PC-3 (cell line): ENCODE measurements around the gene KIAA0586.

ENCODE experiments used
- EZH2phosphoT487 ChIP-seq: fragments of 300-600 bp; sonication (generic); IDR thresholded peaks from 2 replicates; pipeline ENCODE4 v1.6.1; 2018; ENCODE audit warnings: mild to moderate bottlenecking, antibody characterized with exemption, low read length, borderline replicate concordance
- TF ChIP-seq, protein P1 (sequence below): fragments of 300-600 bp; sonication (generic); conservative IDR thresholded peaks from 2 replicates; pipeline ENCODE4 v1.5.1; 2017; ENCODE audit warnings: antibody characterized with exemption, low read depth, mild to moderate bottlenecking, low read length

DNA sequence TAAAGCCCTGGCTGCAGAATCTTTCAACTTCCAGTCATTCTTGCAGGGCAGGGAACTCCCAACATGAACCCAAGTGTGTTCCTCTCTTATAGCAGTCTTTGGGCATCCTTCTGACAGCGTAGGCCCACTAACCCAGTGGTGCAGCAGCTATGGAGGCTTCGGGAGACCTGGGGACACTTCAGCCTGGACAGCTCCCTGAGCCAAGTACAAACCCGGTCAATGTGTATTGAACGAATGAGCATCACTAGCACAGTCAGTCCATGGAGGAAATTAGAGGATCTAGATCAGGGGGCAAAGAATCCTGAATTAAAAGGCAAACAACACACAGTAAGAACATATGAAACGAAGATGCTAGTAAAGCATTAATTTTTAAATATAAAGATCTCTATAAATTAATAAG is 41.8 kb downstream of the KIAA0586 start:
- TF ChIP-seq, protein P1, sequence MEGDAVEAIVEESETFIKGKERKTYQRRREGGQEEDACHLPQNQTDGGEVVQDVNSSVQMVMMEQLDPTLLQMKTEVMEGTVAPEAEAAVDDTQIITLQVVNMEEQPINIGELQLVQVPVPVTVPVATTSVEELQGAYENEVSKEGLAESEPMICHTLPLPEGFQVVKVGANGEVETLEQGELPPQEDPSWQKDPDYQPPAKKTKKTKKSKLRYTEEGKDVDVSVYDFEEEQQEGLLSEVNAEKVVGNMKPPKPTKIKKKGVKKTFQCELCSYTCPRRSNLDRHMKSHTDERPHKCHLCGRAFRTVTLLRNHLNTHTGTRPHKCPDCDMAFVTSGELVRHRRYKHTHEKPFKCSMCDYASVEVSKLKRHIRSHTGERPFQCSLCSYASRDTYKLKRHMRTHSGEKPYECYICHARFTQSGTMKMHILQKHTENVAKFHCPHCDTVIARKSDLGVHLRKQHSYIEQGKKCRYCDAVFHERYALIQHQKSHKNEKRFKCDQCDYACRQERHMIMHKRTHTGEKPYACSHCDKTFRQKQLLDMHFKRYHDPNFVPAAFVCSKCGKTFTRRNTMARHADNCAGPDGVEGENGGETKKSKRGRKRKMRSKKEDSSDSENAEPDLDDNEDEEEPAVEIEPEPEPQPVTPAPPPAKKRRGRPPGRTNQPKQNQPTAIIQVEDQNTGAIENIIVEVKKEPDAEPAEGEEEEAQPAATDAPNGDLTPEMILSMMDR, result no peak
- no peak for TF ChIP-seq EZH2phosphoT487
